ENCODE results near the gene DYSF. TPM values are rescaled to one million over a fixed set of nuclear protein-coding genes. Genes with fewer than 3 reads are reported as not detected.

The DYSF gene
- total RNA-seq, 1 donor from 2014 or later, result 37.7 TPM

- intact Hi-C loops (cut with DNase I), result no loop called here
- Histone ChIP-seq H3K27ac (no peak overlapping the region), H3K27me3 (no peaks in the 10 kb centered on the region), H3K36me3 (no peaks in the 10 kb centered on the region), H3K4me3 (no peak overlapping the region), H3K9me3 (no peaks in the 10 kb centered on the region), H3K4me1 (no peaks in the 10 kb centered on the region)
- no peak for TF ChIP-seq CTCF (IDR thresholded peaks at IDR 0.05)
- DNase-seq, result no peak
- no peak for ATAC-seq
Measured at GRCh38 chr2:71494091-71494490, 40.7 kb downstream of the DYSF start.

GRCh38 chr2:71494523-71495155 lies 41.3 kb downstream of the DYSF start:
- DNase-seq, result no peak
- no peak for TF ChIP-seq CTCF (IDR thresholded peaks at IDR 0.05)
- intact Hi-C loops (cut with DNase I), result no loop called here
- H3K27ac ChIP-seq, result no peak overlapping the region
- no peak for ATAC-seq
- H3K4me3 ChIP-seq, result no peak overlapping the region
- H3K9me3 ChIP-seq, result no peaks in the 10 kb centered on the region
- no peaks in the 10 kb centered on the region for H3K36me3 ChIP-seq
- no peaks in the 10 kb centered on the region for H3K27me3 ChIP-seq
- H3K4me1 ChIP-seq, result no peaks in the 10 kb centered on the region

- ATAC-seq, result peak; percentile 20
- peak; percentile 27 for DNase-seq
- Histone ChIP-seq H3K4me1 (peaks cover 3% of the 10 kb centered on the region), H3K4me3 (no peak overlapping the region), H3K27ac (no peak overlapping the region), H3K27me3 (no peaks in the 10 kb centered on the region), H3K9me3 (no peaks in the 10 kb centered on the region), H3K36me3 (no peaks in the 10 kb centered on the region)
- intact Hi-C loops (cut with DNase I), result no loop called here
- TF ChIP-seq CTCF (IDR thresholded peaks at IDR 0.05), result no peak
Measured at GRCh38 chr2:71496156-71496770, 42.9 kb downstream of the DYSF start.

GRCh38 chr2:71498261-71498701 lies 44.9 kb downstream of the DYSF start:
- no peaks in the 10 kb centered on the region for H3K27me3 ChIP-seq
- H3K4me3 ChIP-seq, result no peak overlapping the region
- peaks cover 11% of the 10 kb centered on the region for H3K4me1 ChIP-seq
- H3K9me3 ChIP-seq, result no peaks in the 10 kb centered on the region
- intact Hi-C loops (cut with DNase I), result no loop called here
- no peaks in the 10 kb centered on the region for H3K36me3 ChIP-seq
- TF ChIP-seq CTCF (IDR thresholded peaks at IDR 0.05), result no peak
- H3K27ac ChIP-seq, result no peak overlapping the region
- ATAC-seq, result no peak
- DNase-seq, result no peak

GRCh38 chr2:71499691-71500090 lies 46.3 kb downstream of the DYSF start:
- Histone ChIP-seq H3K27me3 (no peaks in the 10 kb centered on the region), H3K9me3 (no peaks in the 10 kb centered on the region), H3K4me1 (peaks cover 14% of the 10 kb centered on the region), H3K27ac (peak overlapping the region; percentile 79), H3K36me3 (no peaks in the 10 kb centered on the region), H3K4me3 (no peak overlapping the region)
- TF ChIP-seq CTCF (IDR thresholded peaks at IDR 0.05), result no peak
- intact Hi-C loops (cut with DNase I), result loop anchor here (5.0 kb wide), 1 partner anchor 37 kb away; no protein-coding TSS in a partner anchor
- DNase-seq, result peak; percentile 12
- no peak for ATAC-seq
